HepG2 (cell line): Measurements from ENCODE around the gene KIAA2012. TPM values are rescaled to one million over a fixed set of nuclear protein-coding genes. Genes with fewer than 3 reads are reported as not detected.
A peak's percentile ranks its signal among the peaks of the same experiment; 100 is the strongest.

Experiments
- ASH2L ChIP-seq: fragments of 300-600, 200-600 bp; sonication (generic); IDR thresholded peaks from 2 replicates; pipeline ENCODE4 v1.7.0; 2017; ENCODE audit warnings: low read depth, mild to moderate bottlenecking, moderate library complexity, mixed read lengths, low read length; ENCODE audit not compliant: insufficient read length
- ATM ChIP-seq: fragments of 450-650 bp; IDR thresholded peaks from 2 replicates; pipeline ENCODE4 v1.7.1; 2017; ENCODE audit warnings: mild to moderate bottlenecking, borderline replicate concordance
- CHCHD3 ChIP-seq: sonication (generic); formaldehyde crosslinking; IDR thresholded peaks from 2 replicates; pipeline ENCODE4 v1.8.0; 2022; ENCODE audit warnings: mild to moderate bottlenecking, missing genetic modification reagents, moderate library complexity
- NFKB2 ChIP-seq: sonication (generic); formaldehyde crosslinking; IDR thresholded peaks from 2 replicates; pipeline ENCODE4 v1.4.0; 2020; ENCODE audit warnings: missing genetic modification reagents, borderline replicate concordance
- PCBP2 ChIP-seq: fragments of 200-400 bp; formaldehyde crosslinking; optimal IDR thresholded peaks from 2 replicates; pipeline ENCODE3; 2018; ENCODE audit warnings: low read length, low read depth; ENCODE audit not compliant: poor library complexity, severe bottlenecking
- RELA ChIP-seq: sonication (generic); formaldehyde crosslinking; IDR thresholded peaks from 2 replicates; pipeline ENCODE4 v1.4.0; 2020; ENCODE audit warnings: missing genetic modification reagents
- SMARCC2 ChIP-seq: fragments of 450-650 bp; IDR thresholded peaks from 2 replicates; pipeline ENCODE4 v1.6.1; 2017; ENCODE audit warnings: antibody characterized with exemption, mild to moderate bottlenecking
- ZNF17 ChIP-seq: sonication (generic); formaldehyde crosslinking; IDR thresholded peaks from 2 replicates; pipeline ENCODE4 v1.5.0; 2020; ENCODE audit warnings: mild to moderate bottlenecking, missing genetic modification reagents
- ZNF326 ChIP-seq: sonication (generic); formaldehyde crosslinking; IDR thresholded peaks from 2 replicates; pipeline ENCODE4 v1.4.0; 2020; ENCODE audit warnings: missing genetic modification reagents, borderline replicate concordance
- ZNF746 ChIP-seq: sonication (generic); formaldehyde crosslinking; IDR thresholded peaks from 2 replicates; pipeline ENCODE4 v1.8.0; 2022; ENCODE audit warnings: mild to moderate bottlenecking, missing genetic modification reagents
- ZNF75D ChIP-seq: sonication (generic); formaldehyde crosslinking; IDR thresholded peaks from 2 replicates; pipeline ENCODE4 v1.8.1; 2023; ENCODE audit warnings: missing genetic modification reagents, mild to moderate bottlenecking, borderline replicate concordance
- polyA plus RNA-seq, 8 experiments: library from polyadenylated mRNA; depleted of rRNA in 3 of 8; stranded (reverse) in 7 of 8; unstranded in 1 of 8; fragments of >200 nt; fragmentation: Illumina TruSeq in 4 of 8; extraction: Trizol in 4 of 8; gene quantifications; 2 replicates each; pipeline versions ENCODE4 v1.2.1 to v1.2.3, GENCODE V29; 2011 to 2016; ENCODE audit warnings: low read depth in 4 of 8, missing spikeins in 1 of 8, mixed read lengths in 1 of 8; ENCODE audit not compliant: insufficient read depth in 1 of 8
- total RNA-seq, 5 experiments: library from RNA; depleted of rRNA; stranded (reverse); fragments of >200 nt; fragmentation: Illumina TruSeq; extraction: Trizol; gene quantifications; 2 replicates each; pipeline ENCODE4 v1.2.3, GENCODE V29; 2016; ENCODE audit warnings: low read depth in 1 of 5
- TF ChIP-seq, protein P1 (sequence below): sonication (generic); formaldehyde crosslinking; IDR thresholded peaks from 2 replicates; pipeline ENCODE4 v1.5.1; 2020; ENCODE audit warnings: mild to moderate bottlenecking, missing genetic modification reagents, moderate library complexity
- TF ChIP-seq, protein P2 (sequence below): sonication (generic); formaldehyde crosslinking; IDR thresholded peaks from 2 replicates; pipeline ENCODE4 v1.4.0; 2020; ENCODE audit warnings: missing genetic modification reagents, borderline replicate concordance
- TF ChIP-seq, protein P3 (sequence below): sonication (generic); formaldehyde crosslinking; conservative IDR thresholded peaks from 2 replicates; pipeline ENCODE4 v1.8.1; 2023; ENCODE audit warnings: missing genetic modification reagents

Gene KIAA2012
- total and polyA plus RNA-seq, 2 of the 13 experiments (the other 11 are each of a cell fraction or from before 2014, with no cell fraction given): not detected

DNA sequence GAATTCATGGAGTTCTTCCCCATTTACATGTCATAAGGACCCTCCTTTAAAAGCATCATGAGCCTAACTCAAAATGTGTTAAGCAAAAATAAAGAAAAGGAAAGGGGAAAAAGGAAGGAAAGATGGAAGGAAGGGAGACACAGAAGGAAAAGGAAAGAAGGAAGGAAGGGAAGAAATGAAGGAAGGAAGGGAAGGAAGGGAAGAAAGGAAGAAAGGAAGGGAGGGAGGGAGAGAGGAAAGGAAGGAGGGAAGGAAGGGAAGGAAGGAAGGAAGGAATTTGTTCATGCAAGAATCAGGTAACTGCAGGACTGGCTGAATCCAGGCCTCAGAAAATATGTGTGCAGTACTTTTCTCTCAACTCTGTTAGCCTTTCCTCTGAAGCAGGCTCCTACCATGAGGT, 32.0 kb downstream of the KIAA2012 start (continued):
- TF ChIP-seq, protein P1, sequence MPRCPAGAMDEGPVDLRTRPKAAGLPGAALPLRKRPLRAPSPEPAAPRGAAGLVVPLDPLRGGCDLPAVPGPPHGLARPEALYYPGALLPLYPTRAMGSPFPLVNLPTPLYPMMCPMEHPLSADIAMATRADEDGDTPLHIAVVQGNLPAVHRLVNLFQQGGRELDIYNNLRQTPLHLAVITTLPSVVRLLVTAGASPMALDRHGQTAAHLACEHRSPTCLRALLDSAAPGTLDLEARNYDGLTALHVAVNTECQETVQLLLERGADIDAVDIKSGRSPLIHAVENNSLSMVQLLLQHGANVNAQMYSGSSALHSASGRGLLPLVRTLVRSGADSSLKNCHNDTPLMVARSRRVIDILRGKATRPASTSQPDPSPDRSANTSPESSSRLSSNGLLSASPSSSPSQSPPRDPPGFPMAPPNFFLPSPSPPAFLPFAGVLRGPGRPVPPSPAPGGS: no peak
- TF ChIP-seq, protein P2, sequence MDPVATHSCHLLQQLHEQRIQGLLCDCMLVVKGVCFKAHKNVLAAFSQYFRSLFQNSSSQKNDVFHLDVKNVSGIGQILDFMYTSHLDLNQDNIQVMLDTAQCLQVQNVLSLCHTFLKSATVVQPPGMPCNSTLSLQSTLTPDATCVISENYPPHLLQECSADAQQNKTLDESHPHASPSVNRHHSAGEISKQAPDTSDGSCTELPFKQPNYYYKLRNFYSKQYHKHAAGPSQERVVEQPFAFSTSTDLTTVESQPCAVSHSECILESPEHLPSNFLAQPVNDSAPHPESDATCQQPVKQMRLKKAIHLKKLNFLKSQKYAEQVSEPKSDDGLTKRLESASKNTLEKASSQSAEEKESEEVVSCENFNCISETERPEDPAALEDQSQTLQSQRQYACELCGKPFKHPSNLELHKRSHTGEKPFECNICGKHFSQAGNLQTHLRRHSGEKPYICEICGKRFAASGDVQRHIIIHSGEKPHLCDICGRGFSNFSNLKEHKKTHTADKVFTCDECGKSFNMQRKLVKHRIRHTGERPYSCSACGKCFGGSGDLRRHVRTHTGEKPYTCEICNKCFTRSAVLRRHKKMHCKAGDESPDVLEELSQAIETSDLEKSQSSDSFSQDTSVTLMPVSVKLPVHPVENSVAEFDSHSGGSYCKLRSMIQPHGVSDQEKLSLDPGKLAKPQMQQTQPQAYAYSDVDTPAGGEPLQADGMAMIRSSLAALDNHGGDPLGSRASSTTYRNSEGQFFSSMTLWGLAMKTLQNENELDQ (CRISPR knock-in tag): no peak
- no peak for TF ChIP-seq ZNF75D (CRISPR knock-in tag)
- TF ChIP-seq PCBP2: peak; percentile 51
- TF ChIP-seq ASH2L: no peak
- 0 out of 2 replicates have a peak, but pooled peaks have one; percentile 16 for TF ChIP-seq ATM
- no peak for TF ChIP-seq ZNF746 (CRISPR knock-in tag)
- no peak for TF ChIP-seq NFKB2
- no peak for TF ChIP-seq RELA (CRISPR knock-in tag)
- TF ChIP-seq CHCHD3 (CRISPR knock-in tag): no peak
- TF ChIP-seq, protein P3, sequence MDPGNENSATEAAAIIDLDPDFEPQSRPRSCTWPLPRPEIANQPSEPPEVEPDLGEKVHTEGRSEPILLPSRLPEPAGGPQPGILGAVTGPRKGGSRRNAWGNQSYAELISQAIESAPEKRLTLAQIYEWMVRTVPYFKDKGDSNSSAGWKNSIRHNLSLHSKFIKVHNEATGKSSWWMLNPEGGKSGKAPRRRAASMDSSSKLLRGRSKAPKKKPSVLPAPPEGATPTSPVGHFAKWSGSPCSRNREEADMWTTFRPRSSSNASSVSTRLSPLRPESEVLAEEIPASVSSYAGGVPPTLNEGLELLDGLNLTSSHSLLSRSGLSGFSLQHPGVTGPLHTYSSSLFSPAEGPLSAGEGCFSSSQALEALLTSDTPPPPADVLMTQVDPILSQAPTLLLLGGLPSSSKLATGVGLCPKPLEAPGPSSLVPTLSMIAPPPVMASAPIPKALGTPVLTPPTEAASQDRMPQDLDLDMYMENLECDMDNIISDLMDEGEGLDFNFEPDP: 0 out of 2 replicates have a peak, but pooled peaks have one; percentile 14
- no peak for TF ChIP-seq SMARCC2
- no peak for TF ChIP-seq ZNF17 (CRISPR knock-in tag)
- TF ChIP-seq ZNF326: no peak
